Measurements from ENCODE around the gene SMCO1.
"Not testable (repeated sequence)": the region's sequence is repeated elsewhere in the genome, so short reads cannot be mapped to it uniquely, and the experiment has no call there.

SMCO1 gene

DNA sequence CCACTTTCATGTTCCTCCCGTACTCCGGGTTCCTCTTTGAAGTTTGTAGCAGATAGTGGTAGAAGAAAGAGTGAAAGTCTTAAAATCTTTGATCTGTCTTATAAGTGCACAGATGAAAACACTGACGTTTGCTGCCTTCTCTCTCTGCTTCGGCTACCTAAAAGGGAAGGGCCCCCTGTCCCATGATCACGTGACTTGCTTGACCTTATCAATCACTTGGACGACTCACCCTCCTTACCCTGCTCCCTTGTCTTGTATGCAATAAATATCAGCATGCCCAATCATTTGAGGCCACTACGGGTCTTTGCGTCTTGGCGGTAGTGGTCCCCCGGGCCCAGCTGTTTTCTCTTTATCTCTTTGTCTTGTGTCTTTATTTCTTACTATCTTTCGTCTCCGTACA lies 6.1 kb upstream of the SMCO1 start:
- DNase-seq (ENCODE audit: low read depth in 2 of 2), result not testable (repeated sequence)

DNA sequence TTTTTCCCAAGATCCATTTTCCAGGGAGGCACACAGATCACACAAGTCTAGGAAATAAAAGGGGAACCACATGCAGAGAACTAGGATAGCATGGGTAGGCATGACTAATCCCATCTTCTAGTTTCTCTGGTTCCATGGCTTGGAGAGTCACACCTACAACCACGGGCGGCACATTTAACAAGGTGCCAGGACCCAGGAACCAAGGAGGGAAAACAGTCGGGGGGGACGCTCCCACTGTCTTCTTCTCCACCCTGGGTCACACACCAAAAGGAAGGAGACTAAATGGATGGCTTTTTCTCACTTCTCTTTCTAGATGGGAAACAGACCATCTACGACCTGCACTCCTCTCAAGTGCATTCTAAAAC lies 4.6 kb upstream of the SMCO1 start:
- no peak for DNase-seq (ENCODE audit: low read depth in 2 of 2)

GRCh38 chr3:196518966-196519717 lies 4.0 kb upstream of the SMCO1 start:
- DNase-seq (ENCODE audit: low read depth in 2 of 2), result no peak

GRCh38 chr3:196517919-196518318 lies 2.8 kb upstream of the SMCO1 start:
- DNase-seq (ENCODE audit: low read depth in 2 of 2), result no peak

GRCh38 chr3:196517162-196517800 lies 2.1 kb upstream of the SMCO1 start:
- DNase-seq (ENCODE audit: low read depth in 2 of 2), result no peak

DNA sequence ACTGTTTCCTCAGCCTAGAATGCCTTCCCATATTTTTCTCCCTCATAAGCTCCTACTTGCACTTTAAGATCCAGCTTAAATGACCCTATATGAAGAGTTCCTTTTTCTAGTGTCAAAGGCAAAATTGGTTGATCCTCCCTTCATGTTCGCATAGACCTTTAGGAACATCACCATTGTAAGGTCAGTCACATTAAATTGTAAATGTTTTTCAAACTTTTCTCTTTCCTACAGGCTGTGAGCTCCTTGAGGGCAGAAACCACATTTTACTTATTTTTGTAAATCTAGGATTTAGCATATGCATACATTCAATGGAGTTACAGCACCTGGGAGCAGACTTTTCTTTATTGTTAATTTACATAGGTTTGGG lies 813 bp downstream of the SMCO1 start:
- DNase-seq (ENCODE audit: low read depth in 2 of 2), result no peak

- DNase-seq (ENCODE audit: low read depth in 2 of 2), result no peak
These were observed 1.3 kb downstream of the SMCO1 start for GRCh38 chr3:196513697-196514349.

- not testable (repeated sequence) for DNase-seq (ENCODE audit: low read depth in 2 of 2)
These were observed 3.3 kb downstream of the SMCO1 start for GRCh38 chr3:196511646-196512425.

DNA sequence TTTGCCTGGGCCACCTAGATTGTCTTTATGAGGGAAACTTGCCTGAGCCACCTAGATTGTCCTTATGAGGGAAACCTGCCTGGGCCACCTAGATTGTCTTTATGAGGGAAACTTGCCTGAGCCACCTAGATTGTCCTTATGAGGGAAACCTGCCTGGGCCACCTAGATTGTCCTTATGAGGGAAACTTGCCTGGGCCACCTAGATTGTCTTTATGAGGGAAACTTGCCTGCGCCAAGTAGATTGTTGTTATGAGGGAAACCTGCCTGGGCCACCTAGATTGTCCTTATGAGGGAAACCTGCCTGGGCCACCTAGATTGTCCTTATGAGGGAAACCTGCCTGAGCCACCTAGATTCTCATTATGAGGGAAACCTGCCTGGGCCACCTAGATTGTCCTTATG lies 4.0 kb downstream of the SMCO1 start:
- DNase-seq (ENCODE audit: low read depth in 2 of 2), result not testable (repeated sequence)

DNA sequence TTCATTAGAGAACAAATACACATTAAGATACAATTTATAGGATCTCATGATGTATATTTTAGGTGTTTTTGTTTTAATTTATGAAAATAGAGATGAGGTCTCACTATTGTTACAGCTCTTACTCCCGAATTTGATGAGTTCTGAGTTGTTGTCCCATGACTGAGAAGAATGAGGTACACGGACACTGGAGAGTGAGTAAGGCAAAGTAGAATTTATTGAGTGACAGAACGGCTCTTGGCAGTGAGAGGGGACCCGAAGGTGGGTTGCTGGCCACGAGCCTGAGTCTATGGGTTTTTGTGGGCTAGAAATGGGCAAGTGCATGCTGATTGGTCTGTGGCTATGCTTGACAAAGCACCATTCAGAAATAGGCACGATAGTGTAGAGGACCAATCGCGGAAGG lies 8.5 kb downstream of the SMCO1 start:
- no peak for DNase-seq (ENCODE audit: low read depth in 2 of 2)

DNA sequence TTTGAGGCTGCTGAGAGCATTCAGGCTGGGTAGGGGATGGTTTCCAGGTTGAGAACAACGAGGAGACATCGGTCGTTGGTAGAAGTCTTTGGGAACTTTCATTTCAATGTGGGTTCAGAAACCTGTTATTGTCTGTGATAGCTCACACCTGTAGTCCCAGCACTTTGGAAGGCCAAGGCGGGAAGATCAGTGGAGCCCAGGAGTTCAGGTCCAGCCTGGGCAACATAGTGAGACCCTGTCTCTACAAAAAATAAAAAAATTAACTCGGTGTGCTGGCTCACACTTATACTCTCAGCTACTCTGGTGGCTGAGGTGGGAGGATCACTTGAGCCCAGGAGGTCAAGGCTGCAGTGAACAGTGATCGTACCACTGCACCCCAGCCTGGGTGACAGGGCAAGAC lies 10.6 kb downstream of the SMCO1 start:
- no peak for DNase-seq (ENCODE audit: low read depth in 2 of 2)

DNA sequence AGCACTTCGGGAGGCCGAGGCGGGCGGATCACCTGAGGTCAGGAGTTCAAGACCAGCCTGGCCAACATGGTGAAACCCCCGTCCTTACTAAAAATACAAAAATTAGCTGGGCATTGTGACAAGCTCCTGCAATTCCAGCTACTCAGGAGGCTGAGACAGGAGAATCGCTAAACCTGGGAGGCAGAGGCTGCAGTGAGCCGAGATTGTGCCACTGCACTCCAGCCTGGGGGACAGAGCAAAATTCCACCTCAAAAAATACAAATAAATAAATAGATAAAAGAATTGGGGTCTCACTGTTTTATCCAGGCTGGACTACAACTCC lies 11.1 kb downstream of the SMCO1 start:
- not testable (repeated sequence) for DNase-seq (ENCODE audit: low read depth in 2 of 2)

DNA sequence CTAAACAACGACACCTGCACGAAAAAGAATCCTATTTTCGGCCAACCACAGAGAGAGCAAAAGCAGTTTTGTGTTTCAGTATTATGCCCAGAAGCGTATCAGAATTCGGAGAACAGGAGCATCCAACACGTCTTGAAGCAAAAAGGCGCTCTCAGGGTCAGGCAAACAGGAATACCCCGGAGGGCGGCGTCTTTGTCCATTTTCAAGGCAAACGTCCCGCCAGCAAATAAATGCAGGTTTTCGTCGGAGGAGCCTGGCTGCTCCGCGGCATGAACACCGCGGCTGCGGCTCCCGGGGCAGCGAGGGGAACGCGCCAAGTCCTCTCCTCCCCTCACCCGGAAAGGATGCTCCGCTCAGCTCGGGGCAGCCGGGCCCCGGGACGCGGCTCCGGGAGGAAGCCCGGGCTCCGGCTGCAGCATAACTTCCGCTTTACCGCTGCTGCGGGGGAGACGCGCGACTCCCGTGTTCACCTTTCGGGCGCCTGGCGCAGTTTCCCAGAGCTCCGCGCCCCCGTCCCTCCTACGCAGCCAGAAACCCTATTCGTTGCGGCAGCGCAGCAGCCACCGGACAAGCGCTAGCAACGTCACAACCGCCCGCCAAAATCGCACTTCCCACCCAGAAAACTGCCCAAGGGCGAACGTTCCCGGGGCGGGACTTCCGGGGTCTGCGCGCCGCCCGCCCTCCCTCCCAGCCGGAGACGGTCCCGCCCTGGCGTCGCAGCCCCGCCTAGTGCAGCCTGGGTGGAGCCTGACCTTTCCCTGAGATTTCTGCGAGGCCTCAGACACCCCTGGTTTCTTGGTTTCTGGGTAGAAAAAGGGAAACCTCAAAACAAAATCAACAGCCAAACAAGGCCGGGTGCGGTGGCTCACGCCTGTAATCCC lies 11.7 kb downstream of the SMCO1 start, which contains the start of gene RNF168:
TSS of gene RNF168 (minus strand) at position 573 of the 881 bp plus-strand sequence. CDS start 595 bp downstream, outside the sequence.
- peak; percentile 86 to 87 for DNase-seq (ENCODE audit: low read depth in 2 of 2)

GRCh38 chr3:196502775-196503195 lies 12.4 kb downstream of the SMCO1 start:
- DNase-seq (ENCODE audit: low read depth in 2 of 2), result peak; percentile 53 to 57

GRCh38 chr3:196501316-196502044 lies 13.7 kb downstream of the SMCO1 start:
- DNase-seq (ENCODE audit: low read depth in 2 of 2), result no peak

DNA sequence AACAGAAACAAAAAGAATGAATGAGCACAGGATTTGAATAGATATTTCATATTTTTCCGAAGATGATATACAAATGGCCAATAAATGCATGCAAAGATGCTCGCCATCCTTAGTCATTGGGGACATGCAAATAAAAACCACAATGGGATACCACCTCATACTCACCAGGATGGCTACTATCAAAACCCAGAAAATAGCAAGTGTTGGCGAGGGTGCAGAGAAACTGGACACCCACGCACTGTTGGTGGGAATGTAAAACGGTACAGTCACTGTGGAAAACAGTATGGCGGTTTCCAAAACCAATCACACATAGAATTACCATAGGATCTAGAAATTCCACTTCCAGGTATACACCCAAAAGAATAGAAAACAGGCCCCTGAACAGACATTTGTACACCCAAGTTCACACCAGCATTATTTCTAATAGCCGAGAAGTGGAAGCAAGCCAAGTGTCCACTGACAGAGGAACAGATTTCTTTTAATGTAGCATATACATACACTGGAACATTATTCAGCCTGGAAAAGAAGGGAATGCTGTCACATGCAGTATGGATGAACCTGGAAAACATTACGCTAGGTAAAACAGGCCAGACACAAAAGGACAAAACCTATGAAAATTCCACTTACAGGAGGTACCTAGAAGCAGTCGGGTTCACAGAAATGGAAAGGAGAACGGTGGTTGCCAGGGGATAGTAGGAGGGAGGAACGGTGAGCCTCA lies 15.2 kb downstream of the SMCO1 start:
- no peak for DNase-seq (ENCODE audit: low read depth in 2 of 2)

DNA sequence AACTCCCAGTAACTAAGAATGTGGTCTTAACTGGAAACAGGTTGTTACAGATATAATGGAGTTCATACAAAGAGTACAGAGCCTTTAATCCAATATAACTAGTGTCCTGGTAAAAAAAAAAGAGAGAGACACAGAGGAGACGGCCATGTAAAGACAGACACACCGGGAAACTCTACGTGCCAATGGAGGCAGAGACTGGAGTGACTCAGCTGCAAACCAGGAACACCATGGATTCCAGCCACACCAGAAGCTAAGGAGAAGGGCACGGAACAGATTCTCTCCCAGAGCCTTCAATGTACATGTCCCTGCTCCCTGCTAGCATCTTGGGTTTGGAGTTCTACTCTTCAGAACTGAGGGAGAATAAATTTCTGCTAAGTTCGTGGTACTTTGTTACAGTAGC lies 16.1 kb downstream of the SMCO1 start:
- DNase-seq (ENCODE audit: low read depth in 2 of 2), result no peak

GRCh38 chr3:196498297-196498696 lies 16.8 kb downstream of the SMCO1 start:
- no peak for DNase-seq (ENCODE audit: low read depth in 2 of 2)

DNA sequence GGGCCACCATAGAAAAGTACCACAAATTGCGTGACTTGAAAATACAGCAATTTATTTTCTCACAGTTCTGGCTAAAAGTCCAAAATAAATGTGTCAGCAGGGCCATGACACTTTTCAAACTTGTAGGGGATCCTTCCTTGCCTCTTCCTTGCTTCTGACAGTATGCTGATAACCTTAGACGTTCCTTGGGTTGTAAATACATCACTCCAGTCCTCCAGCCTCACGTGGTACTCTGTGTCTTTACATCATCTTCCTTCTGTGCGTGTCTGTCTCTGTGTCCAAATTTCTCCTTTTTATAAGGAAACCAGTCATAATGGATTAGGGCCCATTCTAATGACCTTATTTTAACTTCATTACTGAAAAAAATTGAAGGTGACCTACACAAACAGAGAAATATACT lies 19.0 kb downstream of the SMCO1 start:
- no peak for DNase-seq (ENCODE audit: low read depth in 2 of 2)

DNA sequence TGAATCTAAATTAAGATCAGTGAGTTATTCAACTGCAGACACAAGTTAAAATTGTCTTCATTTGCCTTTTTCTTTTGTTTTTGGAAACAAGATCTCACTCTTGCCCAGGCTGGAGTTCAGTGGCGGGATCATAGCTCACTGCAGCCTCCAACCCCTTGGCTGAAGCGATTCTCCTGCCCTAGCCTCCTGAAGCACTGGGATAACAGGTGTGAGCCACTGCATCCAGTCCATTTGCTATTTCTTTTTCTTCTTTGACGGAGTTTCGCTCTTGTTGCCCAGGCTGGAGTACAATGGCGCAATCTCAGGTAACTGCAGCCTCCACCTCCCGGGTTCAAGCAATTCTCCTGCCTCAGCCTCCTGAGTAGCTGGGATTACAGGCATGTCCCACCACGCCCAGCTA lies 21.9 kb downstream of the SMCO1 start:
- DNase-seq (ENCODE audit: low read depth in 2 of 2), result no peak
